Thyroid gland (tissue), 4 donors: Measurements from ENCODE around the gene DGKD. TPM values are rescaled to one million over a fixed set of nuclear protein-coding genes. Genes with fewer than 3 reads are reported as not detected.
A peak's percentile ranks its signal among the peaks of the same experiment; 100 is the strongest.

Experiments
- DNase-seq, 2 donors: peaks; one replicate each; pipeline ENCODE4 v3.0.0-alpha.2; 2019
- H3K27ac ChIP-seq, 3 donors: fragments of 200-600 bp; sonication (generic); 1 replicate in 2 of 3; 2 replicates in 1 of 3; pipeline ENCODE4 v1.5.1; 2016 to 2019; ENCODE audit warnings: mild to moderate bottlenecking in 1 of 3, moderate library complexity in 1 of 3
- H3K27me3 ChIP-seq: fragments of 200-600 bp; sonication (generic); one replicate; pipeline ENCODE4 v1.5.1; 2019
- H3K36me3 ChIP-seq, 2 donors: fragments of 200-600 bp; sonication (generic); one replicate each; pipeline ENCODE4 v1.5.1; 2016 to 2019
- H3K4me1 ChIP-seq, 2 donors: fragments of 200-600 bp; sonication (generic); one replicate each; pipeline ENCODE4 v1.5.1; 2017 to 2019
- H3K4me3 ChIP-seq, 3 donors: fragments of 200-600 bp; sonication (generic); replicated peaks in 1 of 3; 1 replicate in 2 of 3; 2 replicates in 1 of 3; pipeline ENCODE4 v1.5.1; 2016; ENCODE audit warnings: mild to moderate bottlenecking in 1 of 3
- H3K9me3 ChIP-seq: fragments of 200-600 bp; sonication (generic); one replicate; pipeline ENCODE4 v1.5.1; 2017
- CTCF ChIP-seq, 6 experiments: fragments of 200-600 bp in 3 of 6; fragments of 450-650 bp in 3 of 6; sonication (generic) in 3 of 6; IDR thresholded peaks; one replicate each; pipeline ENCODE4 v1.5.1; 2016 to 2019; ENCODE audit warnings: antibody characterized with exemption in 6 of 6, mild to moderate bottlenecking in 2 of 6, inconsistent platforms in 1 of 6, moderate library complexity in 1 of 6
- POLR2A ChIP-seq, 2 donors: fragments of 450-650 bp; IDR thresholded peaks; one replicate each; pipeline ENCODE4 v1.6.1; 2017; ENCODE audit warnings: antibody characterized with exemption in 2 of 2, mild to moderate bottlenecking in 2 of 2, moderate library complexity in 1 of 2
- WGBS, 2 donors: methylation state at CpG; one replicate each; pipeline ENCODE4 v1.1.5; 2017; 5-methylcytosine and 5-hydroxymethylcytosine counted together
- intact Hi-C: fragments of 100-400 bp; cut with DNase I; formaldehyde crosslinking; loops from one replicate; pipeline ENCODE4 v1.15.1; 2023
- total RNA-seq, 4 donors: library from RNA; depleted of rRNA; stranded (reverse); fragments of >200 nt; gene quantifications; one replicate each; pipeline ENCODE4 v1.2.3, GENCODE V29; 2016

DGKD gene
- total RNA-seq, 4 donors from 2014 or later, result 22.3 to 71.7 (median 27.3) TPM

DNA sequence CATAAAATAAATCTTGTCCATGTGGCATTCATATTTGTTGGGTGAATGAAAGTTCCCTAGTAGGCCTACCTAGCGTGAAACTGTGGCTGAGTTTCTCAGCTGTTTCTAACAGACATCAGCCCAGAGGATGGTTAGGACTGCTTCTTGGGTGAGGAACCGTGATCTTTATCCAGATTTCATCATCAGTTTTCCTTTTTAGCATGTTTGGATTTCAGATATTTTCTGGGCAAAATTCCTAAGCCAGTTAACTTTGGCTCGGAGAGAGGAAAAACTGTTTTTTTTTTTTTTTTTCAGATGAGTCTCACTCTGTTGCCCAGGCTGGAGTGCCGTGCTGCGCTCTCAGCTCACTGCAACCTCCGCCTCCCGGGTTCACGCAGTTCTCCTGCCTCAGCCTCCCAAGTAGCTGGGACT, 53.5 kb downstream of the DGKD start:
- intact Hi-C loops, result no loop called here
- no peaks in the 10 kb centered on the region for H3K9me3 ChIP-seq
- H3K4me1 ChIP-seq, result peaks cover 7 to 28% of the 10 kb centered on the region in 2 donors
- peak overlapping the region in 2 of 3 donors; percentile 64 to 72 for H3K27ac ChIP-seq
- 67 to 84% methylated on average over 8 of the region's 8 CpGs for WGBS, 2 donors
- DNase-seq, result no peak
- H3K36me3 ChIP-seq, result no peaks in the 10 kb centered on the region
- no peak for TF ChIP-seq POLR2A (IDR thresholded peaks at IDR 0.05)
- TF ChIP-seq CTCF (IDR thresholded peaks at IDR 0.05), result no peak
- no peaks in the 10 kb centered on the region for H3K27me3 ChIP-seq
- no peak overlapping the region for H3K4me3 ChIP-seq

DNA sequence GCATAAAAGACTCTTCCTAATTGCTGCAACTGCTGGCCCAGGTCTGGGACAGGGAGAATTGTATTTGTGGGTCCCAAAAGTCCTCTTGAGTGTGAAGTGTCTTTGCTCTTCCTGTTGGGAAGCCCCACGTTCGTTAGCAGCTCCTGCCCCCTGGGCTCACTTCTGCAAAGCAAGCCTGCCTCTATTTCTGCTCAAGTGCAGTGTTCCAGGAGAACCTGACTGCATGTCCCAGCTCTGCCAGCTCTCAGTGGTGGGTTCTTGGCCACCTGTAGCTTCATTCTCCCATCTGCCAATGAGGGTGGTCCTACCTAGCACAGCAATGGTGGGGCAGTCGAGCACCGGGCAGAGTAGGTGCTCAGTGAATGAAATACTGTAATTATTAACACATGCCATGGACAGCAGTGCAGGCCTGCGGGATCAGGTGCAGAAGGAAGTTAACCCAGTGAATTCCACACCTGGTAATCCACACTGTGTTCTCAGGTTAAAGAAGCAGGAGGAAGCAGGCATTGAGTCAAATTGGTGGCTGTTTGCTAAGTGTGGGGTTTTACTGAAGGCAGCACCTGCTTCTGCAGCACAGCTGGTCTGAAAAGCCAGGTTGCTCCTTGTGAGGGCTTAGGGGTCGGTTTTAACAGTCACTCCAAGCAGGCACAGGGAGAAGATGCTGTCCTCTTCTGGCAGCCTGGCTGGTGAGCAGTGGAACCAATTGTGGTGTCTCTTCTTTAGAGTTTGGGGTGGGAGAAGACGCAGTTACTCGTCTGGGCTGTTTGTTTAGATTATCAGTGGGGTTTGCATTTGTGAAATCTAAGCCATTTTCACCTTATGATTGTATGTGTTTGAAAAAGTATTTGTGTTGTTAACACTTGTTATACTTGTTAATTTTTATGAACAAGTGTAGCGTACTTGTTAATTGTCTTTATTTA, 54.3 kb downstream of the DGKD start:
- Histone ChIP-seq H3K4me1 (peaks cover 7 to 35% of the 10 kb centered on the region in 2 donors), H3K27me3 (no peaks in the 10 kb centered on the region), H3K4me3 (no peak overlapping the region), H3K27ac (peak overlapping the region; percentile 50 to 72 (median 64)), H3K9me3 (no peaks in the 10 kb centered on the region), H3K36me3 (no peaks in the 10 kb centered on the region)
- DNase-seq, result no peak
- intact Hi-C loops, result no loop called here
- WGBS, 2 donors, result 75 to 80% methylated on average over 9 of the region's 9 CpGs
- TF ChIP-seq POLR2A (IDR thresholded peaks at IDR 0.05) (no peak), CTCF (IDR thresholded peaks at IDR 0.05) (no peak)

DNA sequence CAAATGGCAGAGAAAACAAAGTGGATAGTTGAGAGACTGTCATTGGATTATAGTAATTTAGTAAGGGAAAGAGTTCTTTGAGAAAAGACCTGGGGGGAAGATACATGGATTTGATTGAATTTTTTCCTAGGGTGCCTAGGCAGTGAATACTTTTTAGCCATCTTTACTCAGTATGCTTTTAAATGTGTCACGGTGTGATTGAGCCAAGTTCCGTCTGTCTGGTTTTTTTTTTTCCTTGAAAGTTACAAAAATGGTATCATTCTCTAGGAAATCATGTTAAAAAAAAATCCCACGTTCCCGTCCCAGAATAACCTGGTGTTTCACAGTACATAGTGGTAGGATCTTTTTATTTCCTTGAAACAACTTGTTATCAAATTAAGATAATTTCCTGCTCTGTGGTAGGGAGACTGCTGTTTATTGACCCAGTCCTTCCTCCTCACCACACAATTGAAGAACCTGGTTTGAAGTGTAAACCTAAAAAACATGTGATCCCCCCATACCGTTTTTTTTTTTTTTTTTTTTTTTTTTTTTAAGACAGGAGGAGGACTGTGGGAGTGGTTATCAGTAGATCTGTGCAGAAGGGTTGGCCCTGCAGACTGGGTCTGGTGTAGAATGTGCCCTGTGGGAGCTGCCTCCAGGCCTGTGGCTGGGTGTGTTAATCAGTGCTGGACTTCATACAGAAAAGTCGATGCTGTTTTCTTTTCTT, 55.1 kb downstream of the DGKD start:
- Histone ChIP-seq H3K36me3 (no peaks in the 10 kb centered on the region), H3K27ac (peak overlapping the region; percentile 50 to 72 (median 64)), H3K4me1 (peaks cover 15 to 42% of the 10 kb centered on the region in 2 donors), H3K27me3 (no peaks in the 10 kb centered on the region), H3K4me3 (no peak overlapping the region), H3K9me3 (no peaks in the 10 kb centered on the region)
- intact Hi-C loops, result no loop called here
- no peak for TF ChIP-seq CTCF (IDR thresholded peaks at IDR 0.05)
- no peak for TF ChIP-seq POLR2A (IDR thresholded peaks at IDR 0.05)
- no peak for DNase-seq
- 38 to 45% methylated on average over 6 of the region's 6 CpGs for WGBS, 2 donors

DNA sequence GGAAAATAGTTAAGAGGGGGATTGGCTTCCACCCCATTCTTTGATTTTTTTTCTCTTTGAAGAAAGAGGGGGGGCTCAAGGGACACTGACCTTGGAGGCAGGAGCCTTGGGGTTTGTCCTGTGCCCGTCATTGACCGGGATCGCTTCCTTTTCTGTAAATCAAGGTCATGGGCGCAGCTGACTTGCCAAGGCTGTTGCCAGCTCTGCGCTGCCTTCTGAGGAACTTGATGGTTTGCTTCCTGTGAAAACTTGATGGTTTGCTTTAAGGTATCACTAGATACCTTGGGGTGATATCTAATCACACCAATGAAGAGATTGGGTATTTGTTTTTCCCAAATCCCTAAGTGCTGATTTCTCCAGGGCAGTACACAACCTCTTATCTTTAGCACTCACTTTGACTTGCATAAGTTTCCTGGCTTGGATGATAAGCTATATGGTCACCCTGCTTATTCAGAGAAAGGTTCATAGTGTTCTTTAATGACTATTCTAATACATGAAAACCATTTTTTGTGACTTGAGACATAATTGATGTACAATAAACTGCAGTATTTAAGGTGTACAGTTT, 56.0 kb downstream of the DGKD start:
- Histone ChIP-seq H3K36me3 (no peaks in the 10 kb centered on the region), H3K27ac (peak overlapping the region; percentile 50 to 72 (median 64)), H3K4me3 (no peak overlapping the region), H3K4me1 (peaks cover 23 to 50% of the 10 kb centered on the region in 2 donors), H3K27me3 (no peaks in the 10 kb centered on the region), H3K9me3 (no peaks in the 10 kb centered on the region)
- WGBS, 2 donors, result 87 to 92% methylated on average over 5 of the region's 5 CpGs
- DNase-seq, result no peak
- TF ChIP-seq POLR2A (IDR thresholded peaks at IDR 0.05) (no peak), CTCF (IDR thresholded peaks at IDR 0.05) (no peak)
- intact Hi-C loops, result no loop called here
